GF-D8 (cell line): Measurements from ENCODE around the gene PKNOX2.

ENCODE experiments used
- DNase-seq: peaks from one replicate; lab custom pipeline; 2025; lab: John Stamatoyannopoulos, UW

The PKNOX2 gene

DNA sequence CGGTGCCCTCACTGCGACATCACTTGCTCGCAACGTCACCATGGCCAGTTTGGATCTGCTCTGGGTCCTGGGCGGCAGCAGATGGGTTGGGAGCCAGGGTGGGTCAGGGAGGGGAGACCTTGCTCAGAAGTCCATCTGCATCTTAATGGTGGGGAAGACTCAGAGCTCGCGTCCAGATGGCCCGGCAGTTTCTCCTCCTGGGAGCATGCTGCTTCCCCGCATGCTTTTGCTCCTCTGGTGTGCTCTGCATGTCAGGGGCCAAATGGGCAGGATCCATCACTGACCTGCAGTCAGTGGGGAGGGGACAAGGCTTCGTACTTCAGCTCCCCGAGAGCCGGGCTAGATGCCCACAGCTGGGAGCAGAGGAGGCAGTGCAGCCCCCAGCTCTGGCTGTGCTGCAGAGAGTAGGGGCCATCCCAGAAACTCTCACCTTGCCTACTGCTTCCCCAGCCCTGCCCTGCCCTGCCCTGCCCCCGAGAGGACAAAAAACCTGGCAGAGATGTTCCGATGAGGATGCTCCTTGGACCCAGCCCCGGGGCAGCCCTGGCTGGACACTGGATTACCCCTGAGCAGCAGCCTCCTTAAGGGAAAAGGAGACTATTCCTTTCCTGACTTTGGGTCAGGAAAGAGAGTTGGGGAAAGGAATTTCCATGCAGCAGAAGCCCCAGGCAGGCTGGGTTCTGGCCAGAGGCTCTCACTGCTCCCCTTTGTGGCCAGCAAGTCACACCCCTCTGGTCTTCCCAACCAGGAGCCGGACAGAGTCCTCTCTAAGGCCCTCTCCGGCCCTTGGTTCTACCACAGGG lies 149.9 kb downstream of the PKNOX2 start:
- DNase-seq, result no peak

DNA sequence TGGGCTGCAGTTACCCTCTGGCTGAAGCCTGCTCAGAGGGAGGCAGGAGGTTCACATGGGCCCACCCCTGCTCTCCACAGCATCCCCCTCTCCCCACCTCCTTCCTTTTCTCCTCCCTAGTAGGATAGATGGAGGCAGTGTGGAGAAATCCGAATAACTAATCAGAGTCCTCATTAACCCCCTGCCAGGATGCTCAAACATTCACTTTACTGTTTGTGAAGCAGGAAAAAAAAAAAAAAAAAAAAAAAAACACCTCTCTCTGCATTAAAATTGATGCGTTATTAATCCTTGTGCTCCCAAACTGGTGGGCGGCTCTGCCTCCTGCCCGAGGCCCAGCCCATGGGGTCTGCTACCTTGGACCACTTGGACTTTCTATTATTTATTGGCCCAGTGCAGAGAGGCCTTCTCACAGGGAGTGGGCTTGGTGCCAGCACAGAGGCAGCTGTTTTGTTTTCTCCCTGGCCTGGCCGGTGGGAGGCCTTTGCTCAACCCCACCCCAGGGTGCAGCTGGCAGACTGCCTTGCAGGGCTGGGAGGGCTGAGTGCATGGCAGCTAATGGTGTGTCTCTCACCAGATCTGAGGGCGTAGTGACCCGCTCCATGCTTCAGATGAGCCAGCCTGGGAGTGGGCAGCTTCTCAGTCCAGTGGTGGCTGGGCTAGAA lies 150.7 kb downstream of the PKNOX2 start:
- DNase-seq, result no peak

DNA sequence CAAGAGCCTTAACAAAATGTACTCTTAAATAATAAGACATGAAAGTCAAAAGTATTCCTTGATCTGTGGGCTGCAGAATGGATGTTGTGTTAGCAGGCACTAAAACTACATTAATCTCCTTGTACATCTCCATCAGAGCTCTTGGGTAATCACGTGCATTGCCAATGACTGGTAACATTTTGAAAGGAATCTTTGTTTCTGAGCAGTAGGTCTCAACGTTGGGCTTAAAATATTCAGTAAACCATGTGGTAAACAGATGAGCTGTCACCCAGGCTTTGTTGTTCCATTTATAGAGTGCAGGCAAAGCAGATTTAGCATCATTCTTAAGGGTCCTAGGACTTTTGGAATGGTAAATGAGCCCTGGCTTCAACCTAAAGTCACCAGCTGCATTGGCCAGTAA lies 152.9 kb downstream of the PKNOX2 start:
- DNase-seq, result no peak

DNA sequence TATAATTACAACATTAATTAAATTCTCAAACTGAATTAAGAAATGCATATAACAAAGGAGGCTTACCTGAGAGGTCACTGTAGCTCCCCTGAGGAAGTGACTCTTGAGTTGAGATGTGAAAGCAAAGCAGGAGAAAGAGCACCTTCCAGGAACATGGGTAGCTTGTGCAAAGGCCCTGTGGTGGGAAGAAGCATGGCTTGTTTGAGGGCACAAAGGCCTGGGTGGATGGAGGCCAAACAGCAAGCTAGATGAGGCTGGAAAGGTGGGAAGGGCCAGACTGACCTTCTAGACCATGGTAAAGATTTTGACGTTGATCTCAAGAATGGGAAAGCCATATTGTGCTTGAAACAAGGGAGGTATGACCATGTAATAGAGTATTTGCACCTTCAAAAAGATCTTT lies 155.1 kb downstream of the PKNOX2 start:
- no peak for DNase-seq

DNA sequence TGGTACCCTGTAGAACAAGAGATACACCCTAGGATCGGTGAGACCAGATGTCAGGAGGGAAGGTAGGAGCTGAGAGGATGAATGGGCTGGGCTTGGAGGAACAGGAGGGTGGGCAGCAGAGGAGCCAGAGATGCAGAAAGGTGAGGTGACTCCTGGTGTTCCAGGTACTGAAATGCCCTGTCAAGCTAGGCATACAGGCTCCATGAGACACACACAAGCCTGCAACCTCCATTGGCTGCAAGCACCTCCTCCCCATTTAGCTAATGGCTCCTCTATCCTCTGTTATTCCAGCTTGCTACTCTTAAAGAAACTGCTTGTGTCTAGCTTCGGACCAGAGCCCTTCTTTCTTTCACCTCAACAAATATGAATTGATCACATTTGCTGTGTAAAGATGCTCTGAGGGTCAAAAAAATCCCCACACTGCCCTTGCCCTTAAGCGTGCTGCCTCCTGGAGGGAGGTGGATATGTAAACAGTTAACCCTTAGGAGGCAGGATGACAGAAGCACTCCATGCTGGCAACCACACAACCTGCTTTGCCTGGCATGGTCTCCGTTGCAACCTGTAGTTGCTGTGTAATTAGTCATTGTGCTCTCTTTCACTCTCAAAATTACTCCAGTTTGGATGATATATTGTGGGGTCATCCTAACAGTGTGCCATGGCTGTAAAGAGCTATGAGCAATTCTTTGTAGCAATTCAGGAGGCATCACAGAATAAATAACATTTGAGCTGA lies 156.0 kb downstream of the PKNOX2 start:
- DNase-seq, result no peak

DNA sequence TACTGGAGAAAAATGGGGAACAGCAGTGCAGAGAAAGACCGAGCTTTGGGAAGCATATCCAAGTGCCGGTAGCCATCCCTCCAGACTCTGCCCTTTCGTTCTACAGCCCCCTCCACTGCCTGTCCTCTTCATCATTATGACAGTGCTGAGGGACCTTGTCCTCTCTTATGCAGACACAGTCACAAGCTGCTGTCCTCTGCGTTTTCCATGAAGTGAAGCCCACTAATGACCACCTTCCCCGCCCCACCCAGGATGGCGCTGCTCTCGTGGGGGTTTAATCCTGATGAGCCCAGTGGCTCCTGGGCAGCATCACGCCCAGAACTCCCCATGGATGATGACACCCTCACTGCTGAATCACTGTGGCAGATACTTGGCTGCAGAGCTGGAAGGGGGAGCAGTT lies 157.7 kb downstream of the PKNOX2 start:
- DNase-seq, result no peak

DNA sequence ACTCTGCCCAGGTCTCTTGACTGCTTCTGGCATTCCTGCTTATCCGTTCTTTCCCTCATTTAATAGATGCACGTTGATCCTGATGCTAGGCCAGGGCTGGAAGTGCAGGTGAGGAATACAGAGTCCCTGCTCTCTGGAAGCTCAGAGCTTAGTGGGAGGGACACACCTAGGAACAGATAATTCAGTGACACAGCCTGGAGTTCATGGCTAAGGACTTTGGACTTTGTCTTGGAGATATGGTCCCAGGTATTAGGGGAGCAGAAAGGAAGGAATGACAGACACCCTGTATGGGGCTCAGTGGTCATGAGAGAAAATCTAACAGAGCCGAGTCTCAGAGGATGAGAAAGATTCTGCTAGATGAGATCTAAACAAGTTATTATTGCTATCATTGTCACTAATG lies 160.6 kb downstream of the PKNOX2 start:
- no peak for DNase-seq

DNA sequence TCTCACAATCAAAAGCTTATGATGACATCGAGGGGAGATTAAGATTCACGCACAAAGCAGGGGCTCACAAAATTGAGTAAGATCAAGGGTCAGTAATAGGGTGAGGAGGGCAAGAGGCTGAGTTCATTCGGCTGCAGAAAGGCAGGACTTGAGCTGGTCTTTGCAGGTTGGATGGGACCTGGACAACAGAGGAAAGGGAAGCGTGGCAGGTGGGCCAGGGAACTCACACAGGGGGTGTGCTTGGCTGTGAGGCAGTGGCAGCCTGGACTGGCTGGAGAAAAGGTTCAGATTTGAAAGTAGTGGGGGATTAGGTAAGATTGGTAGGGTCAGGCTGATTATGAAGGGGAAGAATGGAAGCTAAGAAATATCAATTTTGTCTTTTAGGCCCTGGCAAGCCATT lies 161.6 kb downstream of the PKNOX2 start:
- no peak for DNase-seq

DNA sequence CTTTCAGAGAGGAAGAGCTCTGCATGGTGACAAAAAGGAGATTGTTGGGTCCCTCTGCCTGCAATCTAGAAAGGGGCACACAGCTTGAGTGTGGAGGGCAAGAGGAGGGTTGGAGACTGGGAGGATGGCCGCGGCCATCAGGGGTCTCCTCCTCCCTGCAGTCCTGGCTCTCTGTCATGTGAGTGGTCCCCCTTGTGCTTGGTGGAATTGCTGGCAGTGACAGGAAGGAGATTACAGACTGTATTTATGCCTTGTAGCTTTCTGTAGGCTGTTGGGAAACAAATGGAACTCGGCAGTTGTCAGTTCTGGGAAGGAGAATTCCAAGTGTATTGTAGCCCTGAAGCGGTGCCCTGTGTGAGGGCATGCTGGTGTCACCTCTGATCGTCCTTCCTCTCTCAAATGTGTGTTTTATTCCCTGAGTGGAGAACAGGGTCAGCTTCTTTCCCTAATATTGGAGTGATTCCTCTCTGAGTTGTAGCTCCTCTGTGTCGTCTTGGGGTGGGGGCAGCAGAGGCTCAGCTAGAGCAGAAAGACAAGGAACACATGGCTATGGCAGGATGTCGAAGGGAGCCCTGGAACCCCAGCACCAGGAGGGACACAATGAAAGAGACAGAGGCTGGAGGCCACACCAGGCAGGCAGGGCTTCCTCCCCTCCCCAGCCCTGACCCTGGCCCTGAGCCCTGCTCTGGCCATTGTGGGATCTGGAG lies 163.1 kb downstream of the PKNOX2 start:
- DNase-seq, result no peak

DNA sequence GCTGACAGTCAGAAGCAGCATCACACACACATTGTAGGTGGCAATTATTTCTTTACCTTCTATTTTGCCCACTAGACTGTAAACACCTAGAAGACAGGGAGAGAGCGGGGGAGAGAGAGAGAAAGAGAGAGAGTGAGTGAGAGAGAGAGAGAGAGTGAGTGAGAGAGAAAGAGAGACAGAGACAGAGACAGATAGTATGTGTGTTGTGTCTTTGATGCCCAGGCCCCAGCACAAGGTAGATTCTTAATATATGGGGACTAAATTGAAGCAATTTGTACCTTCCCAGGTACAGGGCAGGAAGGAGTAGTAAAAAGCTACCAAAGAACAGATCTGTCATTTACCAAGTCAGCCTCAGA lies 163.7 kb downstream of the PKNOX2 start:
- DNase-seq, result no peak

DNA sequence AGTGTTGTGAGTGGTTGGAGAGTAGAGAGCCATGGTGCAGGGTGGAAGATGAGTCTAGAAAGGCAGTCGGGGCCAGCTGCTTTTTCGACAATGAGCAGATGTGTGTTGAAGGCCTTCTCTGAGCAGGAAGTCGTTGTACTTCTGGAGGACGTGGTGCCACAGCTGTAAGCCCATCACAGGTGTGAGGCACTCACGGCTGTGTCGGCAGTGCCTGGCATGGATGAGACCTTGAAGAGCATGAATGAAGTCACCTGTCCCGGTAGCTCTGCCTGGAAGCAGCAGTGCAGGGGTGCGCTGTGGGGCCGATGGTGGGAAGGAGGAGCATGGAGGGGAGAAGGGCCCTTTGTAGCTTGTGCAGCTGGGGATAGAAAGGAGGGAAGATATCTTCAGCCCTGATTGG lies 165.2 kb downstream of the PKNOX2 start:
- DNase-seq, result no peak

DNA sequence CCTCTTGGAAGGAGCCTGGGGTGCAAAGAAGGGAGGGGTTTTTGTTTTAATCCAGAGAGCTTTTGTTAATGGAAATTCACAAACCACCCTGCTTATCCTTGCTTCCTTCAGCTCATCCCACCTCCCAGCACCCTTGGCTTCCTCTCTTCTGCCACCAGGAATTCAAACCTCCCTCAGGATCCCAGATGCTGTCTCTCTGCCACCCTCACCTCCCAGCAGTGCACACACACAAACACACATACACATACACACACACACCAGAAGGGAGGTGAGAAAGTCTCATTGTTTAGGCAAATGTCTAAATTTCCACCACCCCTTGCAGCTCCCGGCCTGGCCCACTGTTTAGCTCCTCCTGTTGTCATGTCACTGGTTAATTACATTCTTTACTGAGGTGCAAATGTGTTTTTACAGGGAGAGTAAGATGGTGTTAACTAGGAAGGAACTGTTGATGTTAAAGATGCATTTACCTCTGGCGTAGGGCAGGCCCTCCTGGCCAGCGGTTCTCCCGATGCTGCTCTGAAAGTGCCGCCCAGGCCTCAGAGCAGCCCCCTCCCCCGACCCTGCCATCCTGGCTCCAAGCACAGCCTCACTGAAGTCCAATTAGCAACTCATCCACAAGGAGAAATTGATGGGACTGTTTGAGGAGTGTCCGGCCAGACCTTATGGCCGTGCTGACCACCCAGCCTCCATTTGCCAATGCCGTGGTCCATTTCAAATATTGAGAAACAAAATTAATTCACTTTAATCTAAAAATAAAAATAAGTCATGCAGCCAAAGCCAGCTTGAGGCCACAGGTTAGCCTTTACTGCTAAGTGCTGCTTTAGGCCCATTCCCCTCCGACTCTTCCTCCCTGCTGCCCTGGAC lies 166.1 kb downstream of the PKNOX2 start:
- no peak for DNase-seq

DNA sequence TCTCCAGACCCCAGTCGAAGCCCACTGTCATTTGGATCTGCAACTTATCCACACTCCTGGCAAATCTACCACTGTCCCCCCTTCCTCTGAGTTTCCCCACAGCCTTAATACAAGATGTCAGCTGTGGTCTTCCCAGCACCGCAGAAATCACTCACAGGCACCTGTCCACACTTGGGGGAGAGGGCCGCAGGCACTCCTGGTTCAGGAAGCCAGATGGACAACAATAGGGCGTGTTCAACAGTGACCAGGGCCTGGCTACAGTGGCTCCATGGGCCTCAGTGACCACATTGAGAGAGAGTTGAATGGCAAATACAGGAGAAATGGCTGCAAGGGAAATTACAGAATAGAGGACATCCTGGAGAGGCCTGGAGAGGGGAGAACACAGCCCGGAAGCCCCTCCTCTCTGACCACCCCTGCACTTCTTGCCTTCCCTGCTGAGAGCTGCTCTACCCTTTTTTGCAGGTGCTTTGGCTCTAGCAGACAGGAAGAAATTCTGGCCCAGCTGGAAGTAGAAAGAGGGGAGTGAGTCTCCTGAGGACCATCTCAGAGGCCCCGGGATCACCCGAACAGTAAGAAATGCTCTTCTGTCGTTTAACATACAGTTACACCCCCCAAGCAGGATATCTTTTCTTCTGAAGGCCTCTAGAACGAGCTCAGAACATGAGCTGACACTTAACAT lies 166.9 kb downstream of the PKNOX2 start:
- no peak for DNase-seq

DNA sequence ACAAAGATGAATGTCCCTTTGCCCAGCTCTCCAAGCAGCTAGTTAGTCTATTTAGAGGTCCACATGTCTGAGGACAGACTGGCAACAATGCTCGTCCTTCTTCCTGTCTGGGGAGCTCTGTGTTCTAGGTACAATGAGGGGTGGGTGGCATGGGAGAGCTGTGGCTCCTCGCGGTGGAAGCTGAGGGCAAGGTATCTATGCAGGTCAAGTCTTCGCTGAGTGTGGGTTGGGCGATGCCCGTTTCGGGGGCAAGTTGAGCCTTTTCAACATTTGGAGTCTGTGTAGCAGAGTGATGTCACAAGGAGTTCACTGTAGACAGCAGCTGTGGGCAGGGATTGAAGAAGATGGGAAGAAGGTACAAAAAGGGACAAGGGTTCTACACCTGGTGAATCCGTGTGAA lies 168.3 kb downstream of the PKNOX2 start:
- no peak for DNase-seq

DNA sequence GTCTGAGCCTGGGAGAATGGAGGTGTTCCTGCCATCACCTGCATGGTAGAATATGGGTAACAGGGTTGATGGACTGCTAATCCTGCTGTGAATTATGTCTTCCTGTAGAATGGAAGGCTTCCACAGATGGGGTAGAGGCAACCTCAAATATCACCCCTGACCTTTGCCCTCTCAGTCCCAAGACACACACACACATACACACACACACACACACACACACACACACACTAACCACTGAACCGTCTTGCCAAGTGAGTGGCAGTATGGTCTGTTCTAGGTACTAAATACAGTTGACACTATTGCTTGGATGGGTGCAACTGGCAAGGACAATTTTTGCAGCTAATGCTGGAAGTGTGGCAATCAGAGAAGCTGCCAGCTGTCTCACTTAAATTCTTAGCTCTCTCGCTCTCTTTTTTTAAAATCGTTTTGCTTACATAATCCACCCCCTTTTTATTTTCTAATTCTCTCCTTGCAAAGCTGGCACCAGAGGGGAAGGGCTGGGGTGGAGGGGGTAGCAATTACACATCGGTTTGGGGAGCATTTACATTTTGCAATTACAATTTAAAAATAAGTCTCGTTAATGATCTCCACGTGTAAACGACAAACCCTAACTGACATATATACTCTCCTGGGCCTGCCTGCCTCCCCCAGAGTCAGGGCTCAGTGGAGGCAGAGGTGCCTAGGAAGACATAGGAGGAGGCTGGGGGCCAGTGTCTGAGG lies 169.0 kb downstream of the PKNOX2 start:
- no peak for DNase-seq

DNA sequence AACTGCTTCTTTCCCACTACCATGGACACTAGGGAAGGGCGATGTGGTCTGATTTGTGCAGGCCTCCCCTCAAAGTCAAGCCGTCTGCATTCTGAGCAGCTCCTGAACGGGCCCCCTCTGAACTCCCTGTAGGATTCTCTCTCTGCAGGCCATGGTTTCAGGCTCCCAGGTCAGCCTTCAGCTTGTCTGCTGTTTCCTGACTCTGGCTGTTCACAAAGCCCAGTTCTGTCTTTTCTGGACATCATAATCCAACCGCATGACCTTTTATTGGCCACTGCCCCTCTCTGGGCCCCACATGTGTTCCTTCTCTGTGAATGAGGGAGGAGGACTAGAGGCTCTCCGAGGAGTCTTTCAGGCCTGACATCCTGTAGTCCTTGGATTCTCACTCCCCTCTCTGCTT lies 170.6 kb downstream of the PKNOX2 start:
- no peak for DNase-seq

DNA sequence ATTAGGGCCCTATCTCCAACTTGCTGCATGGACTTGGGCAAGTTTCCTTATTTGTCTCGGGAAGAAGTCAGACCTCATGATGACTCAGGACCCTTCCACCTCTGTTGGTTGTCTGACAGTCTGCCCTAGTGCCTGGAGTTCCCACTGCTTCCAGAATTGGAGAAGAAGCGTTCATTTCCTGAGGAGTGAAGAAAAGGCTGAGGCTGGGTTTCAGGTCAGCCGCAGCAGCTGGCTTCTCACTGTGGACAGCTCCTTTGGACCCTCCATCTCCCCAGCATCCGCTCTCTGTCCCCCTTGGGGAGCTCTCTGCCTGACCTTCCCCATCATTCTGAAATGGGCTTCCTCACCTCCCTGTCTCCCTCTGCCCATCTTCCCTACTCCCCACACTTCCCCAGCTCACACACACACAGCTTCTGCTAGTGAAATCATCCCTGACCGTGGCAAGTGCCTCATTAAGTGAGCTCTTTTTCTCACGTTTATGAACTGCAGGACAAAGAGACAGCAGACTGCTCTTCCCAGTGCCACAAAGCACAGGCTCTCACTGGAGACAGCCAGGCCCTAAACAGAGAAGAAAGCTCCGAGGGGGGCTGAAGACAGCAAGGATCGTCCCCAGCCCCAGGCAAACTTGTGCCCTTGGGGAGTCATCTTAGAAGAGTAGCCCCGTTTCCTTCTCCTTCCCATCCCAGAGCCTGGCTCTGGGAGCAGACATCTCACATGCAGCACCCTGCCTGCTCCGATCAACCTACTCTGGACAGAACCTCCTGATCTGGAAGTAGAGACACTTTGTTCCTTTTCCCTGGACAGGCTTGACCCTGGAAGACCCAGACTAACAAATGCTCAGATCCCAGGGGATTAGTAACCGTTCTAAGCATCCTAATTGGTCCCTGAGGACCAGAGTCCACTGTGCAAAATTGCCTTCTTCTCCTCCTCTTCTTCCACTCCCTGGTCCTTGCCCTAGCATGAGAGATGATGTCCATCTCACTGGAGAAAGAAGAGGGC lies 173.6 kb downstream of the PKNOX2 start:
- DNase-seq, result no peak

DNA sequence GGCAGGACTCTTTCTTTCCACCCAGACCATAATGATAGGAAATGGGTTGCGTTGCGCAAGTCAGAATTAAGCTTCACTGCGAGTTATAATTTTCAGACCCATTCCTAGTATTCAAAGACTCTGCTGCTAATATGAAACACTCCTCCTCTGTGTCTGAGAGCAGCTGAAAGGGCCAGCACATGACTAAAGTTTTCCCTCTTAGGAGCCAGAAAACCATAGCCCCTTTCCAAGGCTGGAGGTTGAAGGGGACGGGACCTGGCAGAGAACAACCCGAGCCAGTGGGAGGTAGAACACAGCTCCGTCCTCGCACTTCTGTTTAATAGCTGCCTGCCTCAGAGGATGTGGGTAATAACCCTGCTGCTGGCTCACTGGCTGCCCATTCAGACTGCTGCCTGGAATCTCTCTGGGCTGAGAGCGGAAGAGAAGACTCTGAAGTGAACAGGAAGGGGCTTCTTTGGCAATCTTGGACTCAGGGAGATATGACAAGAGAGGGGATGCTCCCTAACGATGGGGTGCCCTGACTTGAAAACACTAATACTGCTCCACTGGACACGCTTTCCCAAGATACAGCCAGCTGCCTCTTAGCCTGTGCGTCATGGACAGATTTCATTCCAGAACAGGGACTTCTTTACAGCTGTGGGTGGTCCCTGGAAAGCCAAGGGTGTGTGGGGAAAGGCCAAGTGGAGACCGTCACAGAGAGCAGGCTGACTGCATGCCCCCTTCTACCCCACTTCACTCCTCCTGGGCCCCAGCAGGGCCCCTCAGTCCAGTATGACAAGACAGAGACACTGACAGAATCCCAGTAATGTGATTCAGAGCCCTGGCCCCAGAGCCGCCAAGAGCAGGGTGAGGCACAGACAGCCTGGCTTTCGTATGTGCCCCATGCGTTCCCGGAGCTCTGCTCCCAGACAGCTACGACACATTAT lies 174.6 kb downstream of the PKNOX2 start:
- DNase-seq, result no peak
